HepG2 (cell line): Measurements from ENCODE around the gene FKBP1B. TPM values are rescaled to one million over a fixed set of nuclear protein-coding genes. Genes with fewer than 3 reads are reported as not detected.

ENCODE experiments used
- SRSF9 ChIP-seq: fragments of 200-400 bp; formaldehyde crosslinking; IDR thresholded peaks from 2 replicates; pipeline ENCODE4 v1.6.1; 2018; ENCODE audit warnings: borderline replicate concordance, mild to moderate bottlenecking, low read depth, low read length; ENCODE audit not compliant: insufficient read depth, poor library complexity, severe bottlenecking
- ZNF318 ChIP-seq: sonication (generic); formaldehyde crosslinking; IDR thresholded peaks from 2 replicates; pipeline ENCODE4 v1.4.0; 2020; ENCODE audit warnings: mild to moderate bottlenecking, missing genetic modification reagents
- ZNF672 ChIP-seq: sonication (generic); formaldehyde crosslinking; IDR thresholded peaks from 2 replicates; pipeline ENCODE4 v1.8.1; 2022; ENCODE audit warnings: missing genetic modification reagents
- polyA plus RNA-seq, 8 experiments: library from polyadenylated mRNA; depleted of rRNA in 3 of 8; stranded (reverse) in 7 of 8; unstranded in 1 of 8; fragments of >200 nt; fragmentation: Illumina TruSeq in 4 of 8; extraction: Trizol in 4 of 8; gene quantifications; 2 replicates each; pipeline versions ENCODE4 v1.2.1 to v1.2.3, GENCODE V29; 2011 to 2016; ENCODE audit warnings: low read depth in 4 of 8, missing spikeins in 1 of 8, mixed read lengths in 1 of 8; ENCODE audit not compliant: insufficient read depth in 1 of 8
- total RNA-seq, 5 experiments: library from RNA; depleted of rRNA; stranded (reverse); fragments of >200 nt; fragmentation: Illumina TruSeq; extraction: Trizol; gene quantifications; 2 replicates each; pipeline ENCODE4 v1.2.3, GENCODE V29; 2016; ENCODE audit warnings: low read depth in 1 of 5

Gene FKBP1B
- total and polyA plus RNA-seq, 2 of the 13 experiments (the other 11 are each of a cell fraction or from before 2014, with no cell fraction given) = 35.2 to 96.3 TPM

- TF ChIP-seq ZNF318 (CRISPR knock-in tag) = 0 out of 2 replicates have a peak, but pooled peaks have one; percentile 53
- TF ChIP-seq SRSF9 = no peak
- TF ChIP-seq ZNF672 (CRISPR knock-in tag) = no peak
These were observed 34.2 kb downstream of the FKBP1B start (continued) for GRCh38 chr2:24083567-24084385.
